Heart left ventricle (tissue), 16 donors: ENCODE measurements around the gene LIG1. TPM values are rescaled to one million over a fixed set of nuclear protein-coding genes. Genes with fewer than 3 reads are reported as not detected.

Experiments used
- ATAC-seq, 4 donors: fragments of 200-7000 bp; cut with Tn5 transposase; one replicate each; pipeline ENCODE4 v1.9.1; 2020 to 2022; ENCODE audit warnings: moderate library complexity in 4 of 4, mild to moderate bottlenecking in 3 of 4, moderate number of reproducible peaks in 1 of 4
- DNase-seq, 5 donors: peaks; one replicate each; pipeline ENCODE4 v3.0.0-alpha.2; 2020
- H3K27ac ChIP-seq, 12 donors: fragments of 200-600 bp; sonication (generic) in 4 of 12; one replicate each; pipeline versions ENCODE4 v1.5.0 to v1.8.0; 2016 to 2022; ENCODE audit warnings: mild to moderate bottlenecking in 2 of 12
- H3K27me3 ChIP-seq, 9 donors: fragments of 200-600 bp; sonication (generic) in 2 of 9; one replicate each; pipeline versions ENCODE4 v1.5.1 to v1.8.0; 2016 to 2022; ENCODE audit warnings: mild to moderate bottlenecking in 3 of 9
- H3K36me3 ChIP-seq, 9 donors: fragments of 200-600 bp; sonication (generic) in 2 of 9; one replicate each; pipeline versions ENCODE4 v1.5.0 to v1.8.0; 2018 to 2022; ENCODE audit warnings: mild to moderate bottlenecking in 2 of 9
- H3K4me1 ChIP-seq, 12 donors: fragments of 200-600 bp; sonication (generic) in 4 of 12; one replicate each; pipeline versions ENCODE4 v1.5.0 to v1.8.0; 2016 to 2022; ENCODE audit warnings: mild to moderate bottlenecking in 3 of 12
- H3K4me3 ChIP-seq, 12 donors: fragments of 200-600 bp; sonication (generic) in 4 of 12; one replicate each; pipeline versions ENCODE4 v1.5.0 to v1.8.0; 2017 to 2022; ENCODE audit warnings: mild to moderate bottlenecking in 9 of 12, moderate library complexity in 4 of 12
- H3K9me3 ChIP-seq, 12 donors: fragments of 200-600 bp; sonication (generic) in 4 of 12; one replicate each; pipeline versions ENCODE4 v1.5.0 to v1.8.0; 2016 to 2022; ENCODE audit warnings: mild to moderate bottlenecking in 1 of 12
- CTCF ChIP-seq, 12 donors: fragments of 200-600 bp; sonication (generic) in 4 of 12; IDR thresholded peaks; one replicate each; pipeline versions ENCODE4 v1.5.0 to v1.8.0; 2018 to 2022; ENCODE audit warnings: antibody characterized with exemption in 12 of 12, mild to moderate bottlenecking in 5 of 12
- POLR2A ChIP-seq, 2 donors: fragments of 450-650 bp; IDR thresholded peaks; one replicate each; pipeline ENCODE4 v1.6.1; 2017; ENCODE audit warnings: antibody characterized with exemption in 2 of 2, mild to moderate bottlenecking in 2 of 2, moderate library complexity in 2 of 2
- WGBS, 4 donors: extraction: QIAGEN DNeasy Blood & Tissue Kit in 2 of 4; methylation state at CpG; one replicate each; pipeline versions ENCODE4 v1.1.5 to v1.1.7; 2013 to 2018; 5-methylcytosine and 5-hydroxymethylcytosine counted together
- intact Hi-C, 10 donors: fragments of 100-400 bp; cut with DNase I; formaldehyde crosslinking; loops; one replicate each; pipeline versions ENCODE4 v1.11.1 to v1.14.2; 2022
- polyA plus RNA-seq, 2 donors: library from polyadenylated mRNA; stranded (reverse); fragments of 200-250 nt; gene quantifications; one replicate each; pipeline ENCODE4 v1.2.3, GENCODE V29; 2013
- total RNA-seq, 9 donors: library from RNA; depleted of rRNA in 2 of 9; stranded (reverse); fragments of >200 nt in 2 of 9; fragmentation: NEBNext Ultra II Directional in 3 of 9; extraction: Animal tissue kit (Norgen Biotek cat#: 25700) in 3 of 9; gene quantifications; one replicate each; pipeline versions ENCODE4 v1.1.0 to v1.2.4, GENCODE V29; 2016 to 2023
- donor health status: ischemic (EF 13 %, LVEDD 7.1; RV severe dilation, severe dysfunction).
- donor health status: healthy with polysubstance abuse.
- donor health status: DM: no; HTN: yes; CAD: no.
- donor health status: DM: no; HTN: no; CAD: no.
- donor health status: ischemic (EF 25% LVEDD 6.9; RV normal size, moderate dysfunction).
- donor health status: ischemic (EF 25% LVEDD 5.7; RV mildly dilated, moderate dysfunction).
- donor health status: healthy.
- donor health status: DM: yes; HTN: yes; CAD: no.
- donor health status: ischemic (EF 35%, LVEDD 5.7; RV mildly dilated, moderate dysfunction).
- donor health status: nonischemic (EF 11% LVEDD 7.7; RV severe dilation, severe dysfunction).
- donor health status: DM: yes; HTN: yes; CAD: no.
- donor health status: PGD.
- donor health status: ischemic (EF 29% LVEDD 5.4; RV normal size, mild dysfunction).
- donor health status: nonischemic (EF 23%, LVEDD 6.1; RV moderate dilation, normal function).

LIG1 gene
- total and polyA plus RNA-seq, 11 donors = 2.1 to 16.5 (median 4.0) TPM

GRCh38 chr19:48123907-48124651 is 46.1 kb downstream of the LIG1 start:
- Histone ChIP-seq H3K9me3 (no peaks in the 10 kb centered on the region), H3K4me1 (peaks cover 0 to 13% (median 0%) of the 10 kb centered on the region in 12 donors), H3K36me3 (peaks cover 0 to 45% (median 2%) of the 10 kb centered on the region in 9 donors), H3K27ac (no peak overlapping the region), H3K27me3 (no peaks in the 10 kb centered on the region), H3K4me3 (no peak overlapping the region)
- TF ChIP-seq POLR2A (IDR thresholded peaks at IDR 0.05) = no peak
- TF ChIP-seq CTCF (IDR thresholded peaks at IDR 0.05) = peak in 3 of 12 donors; percentile 4 to 17 (median 12)
- intact Hi-C loops = no loop called here
- 68 to 76% (median 74%) methylated on average over 12 of the region's 12 CpGs for whole genome bisulfite sequencing, 4 donors
- no peak for DNase-seq
- ATAC-seq = peak in 2 of 4 donors; percentile 45 to 78

GRCh38 chr19:48122421-48122820 is 47.7 kb downstream of the LIG1 start:
- 66 to 75% (median 69%) methylated on average over 14 of the region's 14 CpGs for WGBS, 4 donors
- intact Hi-C loops = no loop called here
- Histone ChIP-seq H3K9me3 (no peaks in the 10 kb centered on the region), H3K27me3 (no peaks in the 10 kb centered on the region), H3K4me1 (peaks cover 0 to 19% (median 0%) of the 10 kb centered on the region in 12 donors), H3K4me3 (no peak overlapping the region), H3K27ac (peak overlapping the region in 3 of 12 donors; percentile 13 to 42 (median 17)), H3K36me3 (peaks cover 0 to 44% (median 0%) of the 10 kb centered on the region in 9 donors)
- peak in 1 of 4 donors; percentile 8 for ATAC-seq
- TF ChIP-seq POLR2A (IDR thresholded peaks at IDR 0.05) = no peak
- TF ChIP-seq CTCF (IDR thresholded peaks at IDR 0.05) = no peak
- no peak for DNase-seq

GRCh38 chr19:48121909-48122371 is 48.2 kb downstream of the LIG1 start:
- peak in 3 of 4 donors; percentile 50 to 83 (median 66) for ATAC-seq
- intact Hi-C loops = no loop called here
- TF ChIP-seq CTCF (IDR thresholded peaks at IDR 0.05) (no peak), POLR2A (IDR thresholded peaks at IDR 0.05) (no peak)
- H3K4me1 ChIP-seq = peaks cover 0 to 22% (median 0%) of the 10 kb centered on the region in 12 donors
- WGBS, 4 donors = 24 to 50% (median 39%) methylated on average over 10 of the region's 10 CpGs
- no peaks in the 10 kb centered on the region for H3K9me3 ChIP-seq
- no peaks in the 10 kb centered on the region for H3K27me3 ChIP-seq
- peaks cover 0 to 39% (median 0%) of the 10 kb centered on the region in 9 donors for H3K36me3 ChIP-seq
- peak overlapping the region in 3 of 12 donors; percentile 13 to 42 (median 17) for H3K27ac ChIP-seq
- DNase-seq = no peak
- no peak overlapping the region for H3K4me3 ChIP-seq

- intact Hi-C loops = no loop called here
- Histone ChIP-seq H3K36me3 (peaks cover 0 to 37% (median 0%) of the 10 kb centered on the region in 9 donors), H3K9me3 (no peaks in the 10 kb centered on the region), H3K4me1 (peaks cover 0 to 22% (median 0%) of the 10 kb centered on the region in 12 donors), H3K4me3 (no peak overlapping the region), H3K27ac (no peak overlapping the region), H3K27me3 (no peaks in the 10 kb centered on the region)
- 90 to 98% (median 93%) methylated on average over 14 of the region's 14 CpGs for WGBS, 4 donors
- TF ChIP-seq POLR2A (IDR thresholded peaks at IDR 0.05) = no peak
- no peak for TF ChIP-seq CTCF (IDR thresholded peaks at IDR 0.05)
- ATAC-seq (no peak), DNase-seq (no peak)
Observed at GRCh38 chr19:48121066-48121465, 49.1 kb downstream of the LIG1 start.
